HEK293T (cell line): ENCODE data around the gene C1QB.

Source experiments
- CTCF ChIA-PET: fragments of 350-600 bp; formaldehyde crosslinking; extraction: SDS; loops from one replicate; lab custom pipeline; 2021; ENCODE audit warnings: antibody characterized with exemption, inconsistent platforms; lab: Yijun Ruan, JAX
- POLR2A ChIA-PET: fragments of 350-600 bp; formaldehyde crosslinking; extraction: SDS; loops from one replicate; lab custom pipeline; 2020; ENCODE audit warnings: antibody characterized with exemption, inconsistent platforms; lab: Yijun Ruan, JAX
- DNase-seq: peaks from one replicate; pipeline ENCODE4 v3.0.0; 2012; ENCODE audit warnings: mixed read lengths; ENCODE audit errors: extremely low spot score
- ARNT ChIP-seq: fragments of 450-650 bp; IDR thresholded peaks from 2 replicates; pipeline ENCODE4 v1.6.1; 2017; ENCODE audit warnings: mild to moderate bottlenecking
- BHLHE40 ChIP-seq: fragments of 450-650 bp; IDR thresholded peaks from 2 replicates; pipeline ENCODE4 v1.6.1; 2016; ENCODE audit warnings: mild to moderate bottlenecking, moderate library complexity, borderline replicate concordance
- CTBP1 ChIP-seq: fragments of 450-650 bp; IDR thresholded peaks from 2 replicates; pipeline ENCODE4 v1.6.1; 2016; ENCODE audit warnings: borderline replicate concordance
- ELF4 ChIP-seq: fragments of 450-650 bp; IDR thresholded peaks from 2 replicates; pipeline ENCODE4 v1.6.1; 2017; ENCODE audit warnings: antibody characterized with exemption
- FOXA1 ChIP-seq: fragments of 450-650 bp; IDR thresholded peaks from 2 replicates; pipeline ENCODE4 v1.6.1; 2016; ENCODE audit warnings: mild to moderate bottlenecking
- FOXK2 ChIP-seq: fragments of 450-650 bp; IDR thresholded peaks from 2 replicates; pipeline ENCODE4 v1.6.1; 2016; ENCODE audit warnings: mild to moderate bottlenecking
- FOXM1 ChIP-seq: fragments of 450-650 bp; IDR thresholded peaks from 2 replicates; pipeline ENCODE4 v1.6.1; 2017; ENCODE audit warnings: mild to moderate bottlenecking, borderline replicate concordance
- HDGF ChIP-seq: fragments of 450-650 bp; IDR thresholded peaks from 2 replicates; pipeline ENCODE4 v1.6.1; 2017; ENCODE audit warnings: antibody characterized with exemption, borderline replicate concordance
- L3MBTL2 ChIP-seq: fragments of 450-650 bp; conservative IDR thresholded peaks from 2 replicates; pipeline ENCODE4 v1.6.1; 2016; ENCODE audit warnings: mild to moderate bottlenecking
- LEF1 ChIP-seq: fragments of 450-650 bp; IDR thresholded peaks from 2 replicates; pipeline ENCODE4 v1.6.1; 2017; ENCODE audit warnings: mild to moderate bottlenecking, borderline replicate concordance
- NFRKB ChIP-seq: fragments of 450-650 bp; IDR thresholded peaks from 2 replicates; pipeline ENCODE4 v1.6.1; 2016; ENCODE audit warnings: mild to moderate bottlenecking, moderate library complexity
- PKNOX1 ChIP-seq: fragments of 450-650 bp; IDR thresholded peaks from 2 replicates; pipeline ENCODE4 v1.6.1; 2016
- SP1 ChIP-seq: fragments of 450-650 bp; IDR thresholded peaks from 2 replicates; pipeline ENCODE4 v1.6.1; 2017
- SUZ12 ChIP-seq: fragments of 450-650 bp; IDR thresholded peaks from 2 replicates; pipeline ENCODE4 v1.6.1; 2016; ENCODE audit warnings: mild to moderate bottlenecking
- TARDBP ChIP-seq: fragments of 450-650 bp; IDR thresholded peaks from 2 replicates; pipeline ENCODE4 v1.6.1; 2016
- ZNF384 ChIP-seq: fragments of 450-650 bp; IDR thresholded peaks from 2 replicates; pipeline ENCODE4 v1.6.1; 2016

C1QB gene

GRCh38 chr1:22633697-22634463, 19.2 kb upstream of the C1QB start:
- CTCF ChIA-PET: interaction anchor here (1.1 kb wide), 1 partner anchor 217 kb away, joined by 4 read pairs; no protein-coding TSS in a partner anchor
- POLR2A ChIA-PET: no interaction called here
- no peak for TF ChIP-seq FOXK2
- DNase-seq: no peak

DNA sequence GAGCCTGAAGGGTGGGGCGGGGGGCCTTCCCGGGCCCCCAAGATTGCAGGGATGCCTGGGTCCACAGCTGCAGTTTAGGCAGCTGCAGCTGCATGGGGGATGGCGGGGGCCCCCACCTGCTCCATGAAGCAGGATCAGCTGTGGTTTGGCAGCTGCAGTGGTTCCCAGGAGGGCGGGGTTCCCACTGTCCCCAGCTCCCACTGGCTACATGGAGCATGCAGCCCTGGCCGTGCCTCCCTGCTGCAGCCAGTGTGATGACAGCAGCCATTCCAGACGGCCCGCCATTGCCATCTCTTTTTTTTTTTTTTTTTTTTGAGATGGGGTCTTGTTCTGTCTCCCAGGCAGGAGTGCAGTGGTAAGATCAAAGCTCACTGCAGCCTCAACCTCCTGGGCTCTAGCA, 17.6 kb upstream of the C1QB start:
- TF ChIP-seq FOXK2: no peak
- no peak for TF ChIP-seq TARDBP
- no peak for TF ChIP-seq SUZ12
- no peak for TF ChIP-seq ZNF384
- TF ChIP-seq LEF1: no peak
- no peak for TF ChIP-seq SP1
- TF ChIP-seq NFRKB: no peak
- no peak for TF ChIP-seq ELF4
- TF ChIP-seq L3MBTL2: no peak
- TF ChIP-seq FOXM1: no peak
- ChIA-PET CTCF (interaction anchor here (0.6 kb wide), 1 partner anchor 1340 kb away, joined by 4 read pairs; no protein-coding TSS in a partner anchor), POLR2A (no interaction called here)
- DNase-seq: no peak

DNA sequence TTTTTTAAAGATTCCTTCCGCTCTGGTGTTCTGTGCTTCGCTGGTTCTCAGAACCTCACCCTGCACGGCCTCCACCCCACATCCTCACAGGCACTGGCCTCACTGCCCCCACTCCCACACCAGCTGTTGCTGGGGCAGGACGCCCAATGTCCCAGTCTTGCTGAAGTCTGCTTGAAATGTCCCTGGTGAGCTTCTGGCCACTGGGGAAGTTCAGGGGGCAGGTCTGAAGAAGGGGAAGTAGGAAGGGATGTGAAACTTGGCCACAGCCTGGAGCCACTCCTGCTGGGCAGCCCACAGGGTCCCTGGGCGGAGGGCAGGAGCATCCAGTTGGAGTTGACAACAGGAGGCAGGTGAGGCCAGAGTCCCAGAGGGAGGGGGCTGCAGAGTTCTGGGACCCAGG, 16.7 kb upstream of the C1QB start, which contains the start of gene C1QA:
TSS of gene C1QA (plus strand) at position 276 of the 400 bp plus-strand sequence. CDS start 989 bp downstream, outside the sequence.
- ChIA-PET POLR2A (no interaction called here), CTCF (interaction anchor here (1.7 kb wide), 1 partner anchor 220 kb away, joined by 4 read pairs; no protein-coding TSS in a partner anchor)
- TF ChIP-seq NFRKB (no peak), BHLHE40 (no peak), ARNT (no peak), CTBP1 (no peak), FOXK2 (no peak), SP1 (no peak)
- DNase-seq: no peak

DNA sequence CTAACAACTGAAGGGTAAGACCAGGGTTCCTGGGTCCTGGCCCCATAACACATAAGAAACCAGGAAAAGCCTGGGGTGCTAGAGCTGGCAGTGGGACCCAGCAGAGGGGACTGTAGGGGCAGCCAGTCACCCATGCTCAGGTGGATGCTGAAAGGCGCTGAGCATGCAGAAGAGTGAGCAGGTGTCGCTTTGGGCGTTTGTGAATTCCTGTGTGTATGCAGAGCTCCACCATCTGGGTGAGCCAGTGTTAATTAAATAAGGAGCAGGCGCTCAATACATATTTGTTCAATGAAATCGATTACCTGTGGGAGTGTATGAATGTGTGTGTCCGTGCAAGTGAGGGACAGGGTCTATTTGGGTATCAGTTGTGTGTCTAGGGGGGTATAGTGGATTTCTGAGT, 16.1 kb upstream of the C1QB start:
- DNase-seq: no peak
- no peak for TF ChIP-seq SP1
- no peak for TF ChIP-seq BHLHE40
- TF ChIP-seq HDGF: no peak
- no peak for TF ChIP-seq ZNF384
- TF ChIP-seq NFRKB: no peak
- ChIA-PET CTCF (interaction anchor here (1.7 kb wide), 1 partner anchor 221 kb away, joined by 4 read pairs; no protein-coding TSS in a partner anchor), POLR2A (no interaction called here)

GRCh38 chr1:22637907-22638445, 15.1 kb upstream of the C1QB start:
- CTCF ChIA-PET: no interaction called here
- POLR2A ChIA-PET: no interaction called here

DNA sequence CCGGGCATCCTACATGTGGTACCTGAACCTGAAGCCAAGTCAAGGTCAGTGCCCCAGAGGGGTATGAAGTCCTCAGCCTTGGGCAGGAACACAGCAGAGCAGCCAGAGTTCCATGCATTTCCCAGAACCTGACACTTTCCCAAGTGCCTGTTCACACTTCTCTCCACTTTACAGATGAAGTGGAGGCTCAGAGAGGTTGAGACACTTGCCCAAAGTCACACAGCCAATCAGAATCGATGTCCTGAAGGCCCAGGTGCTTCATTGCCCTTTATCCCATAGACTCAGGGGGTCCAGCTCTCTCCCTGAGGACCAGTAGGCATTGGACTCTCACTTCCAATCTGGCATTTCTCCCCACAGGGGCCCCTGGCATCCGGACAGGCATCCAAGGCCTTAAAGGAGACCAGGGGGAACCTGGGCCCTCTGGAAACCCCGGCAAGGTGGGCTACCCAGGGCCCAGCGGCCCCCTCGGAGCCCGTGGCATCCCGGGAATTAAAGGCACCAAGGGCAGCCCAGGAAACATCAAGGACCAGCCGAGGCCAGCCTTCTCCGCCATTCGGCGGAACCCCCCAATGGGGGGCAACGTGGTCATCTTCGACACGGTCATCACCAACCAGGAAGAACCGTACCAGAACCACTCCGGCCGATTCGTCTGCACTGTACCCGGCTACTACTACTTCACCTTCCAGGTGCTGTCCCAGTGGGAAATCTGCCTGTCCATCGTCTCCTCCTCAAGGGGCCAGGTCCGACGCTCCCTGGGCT, 14.4 kb upstream of the C1QB start:
- ChIA-PET CTCF (interaction anchor here (1.0 to 1.1 kb wide), 2 partner anchors 111 to 222 kb away, joined by 3 to 4 read pairs; no protein-coding TSS in a partner anchor), POLR2A (no interaction called here)
- TF ChIP-seq BHLHE40 (no peak), HDGF (no peak), L3MBTL2 (no peak), FOXA1 (no peak), CTBP1 (no peak), PKNOX1 (no peak)
- no peak for DNase-seq

More at GRCh38 chr1:22637907-22638445, 15.1 kb upstream of the C1QB start:
- no peak for DNase-seq
- no peak for TF ChIP-seq TARDBP
- no peak for TF ChIP-seq FOXM1
- no peak for TF ChIP-seq CTBP1
- TF ChIP-seq FOXK2: no peak
- no peak for TF ChIP-seq PKNOX1
- no peak for TF ChIP-seq SP1
- TF ChIP-seq ELF4: no peak
- TF ChIP-seq NFRKB: no peak
- TF ChIP-seq SUZ12: no peak
- TF ChIP-seq HDGF: no peak
- no peak for TF ChIP-seq BHLHE40
- TF ChIP-seq ARNT: no peak
- no peak for TF ChIP-seq LEF1

GRCh38 chr1:22639286-22639685, 13.8 kb upstream of the C1QB start:
- no peak for DNase-seq
- TF ChIP-seq ZNF384 (no peak), TARDBP (no peak), SP1 (no peak), LEF1 (no peak), BHLHE40 (no peak), ARNT (no peak), L3MBTL2 (no peak), CTBP1 (no peak)
- ChIA-PET POLR2A (no interaction called here), CTCF (interaction anchor here (0.6 to 1.1 kb wide), 3 partner anchors 66 to 223 kb away, joined by 3 to 6 read pairs (median 4); no protein-coding TSS in a partner anchor)
